CD4-positive, alpha-beta memory T cell (primary cell): ENCODE data around the gene PHLDA3. TPM values are rescaled to one million over a fixed set of nuclear protein-coding genes. Genes with fewer than 3 reads are reported as not detected.

ENCODE experiments used
- CTCF ChIA-PET: fragments of 350-600 bp; sonication (Branson Sonifier 250); formaldehyde crosslinking; loops from one replicate; lab custom pipeline; 2021; ENCODE audit warnings: inconsistent platforms; ENCODE audit not compliant: partially characterized antibody; lab: Charles Lee
- POLR2A ChIA-PET: fragments of 350-600 bp; sonication (Branson Sonifier 250); formaldehyde crosslinking; loops from one replicate; lab custom pipeline; 2021; ENCODE audit not compliant: partially characterized antibody; lab: Charles Lee
- DNase-seq, 5 donors: peaks; one replicate each; pipeline versions ENCODE4 v3.0.0 to v3.0.0-alpha.2; 2020 to 2022; ENCODE audit warnings: mixed read lengths in 1 of 5
- H3K27ac ChIP-seq: one replicate; pipeline ENCODE4 v1.7.0; 2013; ENCODE audit warnings: low read depth, low read length
- H3K27me3 ChIP-seq: 2 replicates; pipeline ENCODE4 v1.7.0; 2013; ENCODE audit warnings: mild to moderate bottlenecking, low read length, moderate library complexity; ENCODE audit not compliant: insufficient read depth
- H3K36me3 ChIP-seq: 2 replicates; pipeline ENCODE4 v1.7.0; 2013; ENCODE audit warnings: mild to moderate bottlenecking, low read length, moderate library complexity; ENCODE audit not compliant: insufficient read depth
- H3K4me1 ChIP-seq: 2 replicates; pipeline ENCODE4 v1.7.0; 2013; ENCODE audit warnings: mild to moderate bottlenecking, low read length, moderate library complexity; ENCODE audit not compliant: insufficient read depth
- H3K4me3 ChIP-seq, 2 donors: one replicate each; pipeline ENCODE4 v1.7.0; 2013; ENCODE audit warnings: low read length in 2 of 2, mild to moderate bottlenecking in 1 of 2
- H3K9me3 ChIP-seq, 2 donors: one replicate each; pipeline ENCODE4 v1.7.0; 2013; ENCODE audit warnings: low read length in 2 of 2, control low read depth in 1 of 2; ENCODE audit not compliant: control insufficient read depth in 1 of 2
- H3K27ac Mint-ChIP-seq, 7 donors: one replicate each; pipeline ENCODE4 v1.8.0; 2020 to 2021; ENCODE audit warnings: mixed read lengths in 7 of 7, mild to moderate bottlenecking in 6 of 7, inconsistent platforms in 3 of 7, moderate library complexity in 3 of 7
- H3K27me3 Mint-ChIP-seq, 2 donors: one replicate each; pipeline ENCODE4 v1.8.0; 2020 to 2021; ENCODE audit warnings: mixed read lengths in 2 of 2
- H3K36me3 Mint-ChIP-seq, 2 donors: one replicate each; pipeline ENCODE4 v1.8.0; 2020 to 2021; ENCODE audit warnings: mixed read lengths in 2 of 2, inconsistent platforms in 1 of 2, mild to moderate bottlenecking in 1 of 2
- H3K4me1 Mint-ChIP-seq, 4 donors: one replicate each; pipeline ENCODE4 v1.8.0; 2020 to 2021; ENCODE audit warnings: mixed read lengths in 4 of 4, mild to moderate bottlenecking in 1 of 4
- H3K4me3 Mint-ChIP-seq, 8 donors: one replicate each; pipeline ENCODE4 v1.8.0; 2020 to 2021; ENCODE audit warnings: mixed read lengths in 8 of 8, mild to moderate bottlenecking in 7 of 8, moderate library complexity in 6 of 8, inconsistent platforms in 3 of 8
- H3K9me3 Mint-ChIP-seq, 8 donors: one replicate each; pipeline ENCODE4 v1.8.0; 2020 to 2021; ENCODE audit warnings: mixed read lengths in 8 of 8, mild to moderate bottlenecking in 5 of 8, inconsistent platforms in 3 of 8, moderate library complexity in 1 of 8
- intact Hi-C: fragments of 100-400 bp; cut with micrococcal nuclease; formaldehyde crosslinking; loops from one replicate; pipeline ENCODE4 v1.15.1; 2023
- polyA plus RNA-seq, 2 donors: library from polyadenylated mRNA; unstranded; fragments of 300-500 nt; fragmentation: Illumina TruSeq; gene quantifications; one replicate each; pipeline ENCODE4 v1.2.3, GENCODE V29; 2021
- total RNA-seq, 2 experiments: library from RNA; stranded (reverse); gene quantifications; one replicate each; pipeline ENCODE4 v1.2.3, GENCODE V29; 2021

Gene PHLDA3
- total and polyA plus RNA-seq, 4 experiments from 2014 or later = 0.30 to 7.8 (median 4.0) TPM

DNA sequence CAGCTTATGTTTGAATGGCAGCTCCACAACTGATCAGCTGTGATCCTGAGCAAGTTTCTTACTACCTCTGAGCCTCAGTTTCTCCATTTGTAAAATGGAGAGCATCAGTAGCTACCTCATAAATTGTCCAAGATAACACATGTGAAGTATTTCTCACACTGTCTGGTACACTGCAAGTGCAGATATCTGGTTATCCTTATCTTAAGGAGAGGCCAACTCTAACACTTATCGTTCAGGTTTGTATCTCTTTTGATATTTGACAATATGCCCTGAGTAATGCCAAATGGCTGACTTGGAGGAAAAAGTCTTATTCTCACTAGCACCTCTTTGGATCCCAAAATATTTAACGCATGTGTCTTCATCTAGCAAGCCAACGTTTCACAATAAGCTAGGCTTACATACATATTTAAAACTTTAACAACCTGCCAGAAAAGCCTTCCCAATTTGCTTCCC is 35.2 kb upstream of the PHLDA3 start:
- H3K27me3 Mint-ChIP-seq = no peaks in the 10 kb centered on the region
- Histone ChIP-seq H3K27me3 (no peaks in the 10 kb centered on the region), H3K4me1 (peaks cover 37% of the 10 kb centered on the region), H3K4me3 (no peak overlapping the region), H3K36me3 (no peaks in the 10 kb centered on the region), H3K9me3 (no peaks in the 10 kb centered on the region), H3K27ac (no peak overlapping the region)
- H3K36me3 Mint-ChIP-seq = peaks cover 0 to 4% of the 10 kb centered on the region in 2 donors
- ChIA-PET POLR2A (interaction anchor here (0.9 to 5.0 kb wide), 2 partner anchors 9 to 23 kb away, joined by 3 to 40 read pairs; no protein-coding TSS in a partner anchor), CTCF (interaction anchor here (1.1 to 24.2 kb wide), 3 partner anchors 8 to 18 kb away, joined by 3 to 714 read pairs (median 110); no protein-coding TSS in a partner anchor)
- peaks cover 28 to 60% (median 40%) of the 10 kb centered on the region in 4 donors for H3K4me1 Mint-ChIP-seq
- H3K27ac Mint-ChIP-seq = no peak overlapping the region
- H3K4me3 Mint-ChIP-seq = no peak overlapping the region
- no peaks in the 10 kb centered on the region for H3K9me3 Mint-ChIP-seq
- no peak for DNase-seq
- intact Hi-C loops = no loop called here

DNA sequence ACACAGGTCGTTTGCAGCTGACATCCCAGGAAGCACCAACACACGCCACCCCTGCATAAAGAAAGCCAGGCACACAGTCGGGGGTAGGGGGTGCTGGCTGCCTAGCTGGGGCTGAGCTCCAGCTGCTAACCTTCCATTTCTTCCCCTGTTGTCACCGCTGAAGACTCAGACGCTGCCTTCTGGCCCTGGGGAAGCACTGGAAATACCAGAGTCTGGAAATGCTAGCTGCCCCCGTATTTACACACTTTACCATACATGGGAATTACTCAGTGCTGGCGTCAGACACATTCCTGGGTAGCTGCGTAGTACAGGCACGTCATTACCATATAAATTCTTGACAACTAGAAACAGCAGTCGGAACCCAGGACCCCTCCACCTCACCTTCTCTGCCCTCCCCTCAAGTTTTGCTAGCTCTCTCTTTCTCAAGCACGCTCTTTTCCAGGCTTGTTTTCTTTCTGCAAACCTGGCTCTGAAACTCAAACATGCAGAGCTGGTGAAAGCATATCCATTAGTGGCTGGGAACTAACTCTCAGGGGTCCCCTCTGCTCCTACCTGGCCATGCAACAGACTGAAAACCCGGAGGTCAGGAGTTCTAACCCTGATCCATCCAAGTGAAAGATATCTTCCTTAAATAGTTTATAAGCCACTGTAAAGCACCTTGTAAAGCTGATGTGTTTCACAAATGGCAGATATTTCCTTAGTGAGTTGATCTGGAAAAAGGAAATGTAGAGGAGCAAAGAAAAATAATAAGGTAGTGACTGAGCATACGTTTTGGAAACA is 34.6 kb upstream of the PHLDA3 start:
- CTCF ChIA-PET = interaction anchor here (1.1 to 24.2 kb wide), 4 partner anchors 8 to 56 kb away, joined by 3 to 714 read pairs (median 56); no protein-coding TSS in a partner anchor
- POLR2A ChIA-PET = interaction anchor here (0.9 to 5.0 kb wide), 2 partner anchors 10 to 23 kb away, joined by 3 to 40 read pairs; no protein-coding TSS in a partner anchor
- Mint-ChIP-seq H3K27me3 (no peaks in the 10 kb centered on the region), H3K36me3 (peaks cover 0 to 4% of the 10 kb centered on the region in 2 donors), H3K9me3 (no peaks in the 10 kb centered on the region), H3K4me1 (peaks cover 26 to 62% (median 39%) of the 10 kb centered on the region in 4 donors), H3K4me3 (no peak overlapping the region), H3K27ac (no peak overlapping the region)
- no peaks in the 10 kb centered on the region for H3K27me3 ChIP-seq
- no peak overlapping the region for H3K4me3 ChIP-seq
- DNase-seq = no peak
- intact Hi-C loops = no loop called here
- no peaks in the 10 kb centered on the region for H3K36me3 ChIP-seq
- H3K9me3 ChIP-seq = no peaks in the 10 kb centered on the region
- H3K4me1 ChIP-seq = peaks cover 37% of the 10 kb centered on the region
- no peak overlapping the region for H3K27ac ChIP-seq

DNA sequence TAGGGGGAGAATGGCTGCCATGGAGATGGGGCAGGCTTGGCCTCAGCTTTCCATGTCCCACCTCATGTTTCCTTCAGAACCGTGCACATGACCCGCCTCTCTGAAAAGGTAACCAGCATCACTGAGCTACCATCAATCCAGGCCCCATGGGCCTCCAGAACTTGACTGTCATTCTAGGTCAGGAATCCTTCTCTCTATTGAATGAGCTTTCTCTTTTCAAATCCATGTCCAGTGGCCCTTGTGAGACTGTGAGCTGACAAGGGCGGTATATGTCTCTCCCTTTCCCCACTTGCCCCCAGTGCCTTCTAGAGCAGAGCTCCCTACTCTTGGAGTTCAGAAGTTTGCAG is 33.5 kb upstream of the PHLDA3 start:
- intact Hi-C loops = no loop called here
- Mint-ChIP-seq H3K36me3 (peaks cover 0 to 10% of the 10 kb centered on the region in 2 donors), H3K9me3 (peaks cover 0 to 2% (median 0%) of the 10 kb centered on the region in 8 donors), H3K4me1 (peaks cover 21 to 55% (median 34%) of the 10 kb centered on the region in 4 donors), H3K4me3 (no peak overlapping the region), H3K27me3 (no peaks in the 10 kb centered on the region), H3K27ac (no peak overlapping the region)
- no peak for DNase-seq
- no peaks in the 10 kb centered on the region for H3K27me3 ChIP-seq
- no peaks in the 10 kb centered on the region for H3K9me3 ChIP-seq
- H3K4me3 ChIP-seq = no peak overlapping the region
- H3K4me1 ChIP-seq = peaks cover 31% of the 10 kb centered on the region
- H3K27ac ChIP-seq = no peak overlapping the region
- no peaks in the 10 kb centered on the region for H3K36me3 ChIP-seq
- CTCF ChIA-PET = interaction anchor here (0.9 to 24.2 kb wide), 4 partner anchors 9 to 64 kb away, joined by 3 to 714 read pairs (median 56); no protein-coding TSS in a partner anchor
- POLR2A ChIA-PET = no interaction called here

DNA sequence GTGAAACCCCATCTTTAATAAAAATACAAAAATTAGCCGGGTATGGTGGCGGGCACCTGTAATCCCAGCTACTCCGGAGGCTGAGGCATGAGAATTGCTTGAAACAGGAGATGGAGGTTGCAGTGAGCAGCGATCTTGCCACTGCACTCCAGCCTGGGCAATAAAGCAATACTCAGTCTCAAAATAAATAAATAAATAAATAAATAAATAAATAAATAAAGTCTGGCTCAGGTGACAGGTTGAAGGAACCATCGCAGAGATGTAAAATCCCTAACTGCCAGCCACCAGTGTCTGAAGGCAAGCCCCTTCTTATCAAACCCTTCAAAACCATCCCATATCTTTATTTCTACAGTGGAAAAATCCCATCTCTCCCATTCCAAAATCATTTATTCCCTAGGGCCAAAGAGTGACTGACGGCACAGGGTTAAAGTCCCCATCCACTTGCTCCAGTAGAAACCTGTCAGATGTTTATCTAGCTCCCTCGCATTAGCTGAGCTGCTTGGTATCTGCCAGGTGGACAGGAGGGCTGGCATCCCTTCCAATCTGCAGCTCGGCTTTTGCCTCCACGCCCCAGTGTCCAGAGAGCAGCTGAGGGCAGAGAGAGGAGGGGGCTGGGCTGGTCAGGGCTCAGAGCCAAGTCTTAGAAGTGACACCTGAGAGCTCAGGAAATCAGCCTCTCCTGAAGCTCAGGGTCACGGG is 33.0 kb upstream of the PHLDA3 start:
- Mint-ChIP-seq H3K27me3 (no peaks in the 10 kb centered on the region), H3K4me3 (no peak overlapping the region), H3K4me1 (peaks cover 19 to 53% (median 31%) of the 10 kb centered on the region in 4 donors), H3K36me3 (peaks cover 0 to 10% of the 10 kb centered on the region in 2 donors), H3K27ac (peak overlapping the region in 1 of 7 donors; percentile 51), H3K9me3 (peaks cover 0 to 2% (median 0%) of the 10 kb centered on the region in 8 donors)
- intact Hi-C loops = no loop called here
- ChIA-PET CTCF (interaction anchor here (0.9 to 24.2 kb wide), 6 partner anchors 10 to 67 kb away, joined by 3 to 714 read pairs (median 4); no protein-coding TSS in a partner anchor), POLR2A (interaction anchor here (1.4 kb wide), 1 partner anchor 20 kb away, joined by 4 read pairs; no protein-coding TSS in a partner anchor)
- H3K4me1 ChIP-seq = peaks cover 26% of the 10 kb centered on the region
- no peaks in the 10 kb centered on the region for H3K27me3 ChIP-seq
- no peaks in the 10 kb centered on the region for H3K36me3 ChIP-seq
- no peaks in the 10 kb centered on the region for H3K9me3 ChIP-seq
- H3K4me3 ChIP-seq = no peak overlapping the region
- H3K27ac ChIP-seq = no peak overlapping the region
- no peak for DNase-seq

DNA sequence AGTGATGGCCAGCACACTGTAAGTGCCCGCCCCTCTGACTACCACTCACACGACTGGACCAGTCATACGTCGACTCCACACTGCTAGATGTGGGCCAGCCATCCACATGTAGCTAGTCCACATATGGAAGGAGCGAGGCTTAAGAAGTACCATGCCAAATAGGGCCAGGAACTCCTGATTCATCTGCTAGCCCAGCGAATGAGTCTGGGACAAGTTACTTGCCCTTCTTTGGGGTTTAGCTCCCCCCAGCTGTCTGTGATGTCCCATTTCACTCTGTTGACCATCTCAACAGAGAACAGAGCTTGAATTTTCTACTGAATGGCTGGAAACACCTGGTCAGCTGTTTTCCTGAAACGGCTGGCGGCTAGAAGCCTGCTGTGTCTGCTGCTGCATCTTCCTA is 32.2 kb upstream of the PHLDA3 start:
- Mint-ChIP-seq H3K4me1 (peaks cover 17 to 48% (median 27%) of the 10 kb centered on the region in 4 donors), H3K9me3 (peaks cover 0 to 2% (median 0%) of the 10 kb centered on the region in 8 donors), H3K36me3 (peaks cover 0 to 12% of the 10 kb centered on the region in 2 donors), H3K4me3 (no peak overlapping the region), H3K27ac (peak overlapping the region in 1 of 7 donors; percentile 16), H3K27me3 (no peaks in the 10 kb centered on the region)
- H3K9me3 ChIP-seq = no peaks in the 10 kb centered on the region
- no peaks in the 10 kb centered on the region for H3K27me3 ChIP-seq
- POLR2A ChIA-PET = interaction anchor here (1.4 kb wide), 1 partner anchor 19 kb away, joined by 4 read pairs; no protein-coding TSS in a partner anchor
- H3K4me3 ChIP-seq = no peak overlapping the region
- CTCF ChIA-PET = interaction anchor here (1.3 to 24.2 kb wide), 4 partner anchors 11 to 66 kb away, joined by 3 to 714 read pairs (median 57); no protein-coding TSS in a partner anchor
- H3K36me3 ChIP-seq = no peaks in the 10 kb centered on the region
- no peak overlapping the region for H3K27ac ChIP-seq
- intact Hi-C loops = no loop called here
- peaks cover 22% of the 10 kb centered on the region for H3K4me1 ChIP-seq
- no peak for DNase-seq

DNA sequence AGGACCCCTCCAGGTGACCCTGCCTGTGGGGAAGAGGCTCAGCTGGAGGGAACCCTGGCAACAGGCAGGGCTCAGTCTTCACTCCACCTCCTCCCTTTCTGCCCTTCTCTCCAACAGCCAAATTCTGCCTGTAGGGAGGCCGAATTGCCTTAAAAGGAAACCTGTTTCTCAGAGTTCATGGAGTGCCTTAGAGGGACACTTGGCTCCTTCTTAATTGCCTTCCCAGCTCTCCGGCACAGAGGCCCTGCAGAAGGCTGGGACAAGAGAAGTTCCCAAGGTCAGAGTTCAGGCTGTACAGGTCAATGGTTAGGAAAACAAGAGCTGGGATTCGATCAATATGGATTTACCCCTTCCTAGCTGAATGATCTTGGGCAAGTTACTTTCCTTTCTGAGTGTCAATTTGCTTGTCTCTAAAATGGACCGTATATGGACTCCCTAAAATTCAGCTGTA is 31.7 kb upstream of the PHLDA3 start:
- Histone ChIP-seq H3K4me3 (no peak overlapping the region), H3K27ac (no peak overlapping the region), H3K4me1 (peaks cover 18% of the 10 kb centered on the region), H3K27me3 (no peaks in the 10 kb centered on the region), H3K9me3 (no peaks in the 10 kb centered on the region), H3K36me3 (peaks cover 4% of the 10 kb centered on the region)
- ChIA-PET CTCF (interaction anchor here (1.3 to 24.2 kb wide), 4 partner anchors 11 to 65 kb away, joined by 3 to 714 read pairs (median 57); no protein-coding TSS in a partner anchor), POLR2A (interaction anchor here (1.4 kb wide), 1 partner anchor 18 kb away, joined by 4 read pairs; no protein-coding TSS in a partner anchor)
- no peak overlapping the region for H3K4me3 Mint-ChIP-seq
- intact Hi-C loops = no loop called here
- no peak for DNase-seq
- peaks cover 0 to 2% (median 0%) of the 10 kb centered on the region in 8 donors for H3K9me3 Mint-ChIP-seq
- H3K4me1 Mint-ChIP-seq = peaks cover 13 to 43% (median 22%) of the 10 kb centered on the region in 4 donors
- H3K27ac Mint-ChIP-seq = peak overlapping the region in 1 of 7 donors; percentile 16
- peaks cover 0 to 16% of the 10 kb centered on the region in 2 donors for H3K36me3 Mint-ChIP-seq
- H3K27me3 Mint-ChIP-seq = no peaks in the 10 kb centered on the region
